HepG2 (cell line): ENCODE results near the gene HTR3C. TPM values are rescaled to one million over a fixed set of nuclear protein-coding genes. Genes with fewer than 3 reads are reported as not detected.

Source experiments
- ATAC-seq: fragments of 200-7000 bp; cut with Tn5 transposase; 3 replicates; pipeline ENCODE4 v1.9.1; 2020; ENCODE audit warnings: mild to moderate bottlenecking, moderate library complexity
- BruUV-seq: library from RNA; stranded (reverse); fragments of 400-500 nt; replicated peaks from 2 replicates; lab custom pipeline; 2021; lab: Mats Ljungman, UMichigan
- CTCF ChIA-PET: fragments of 300-600 bp; formaldehyde crosslinking; extraction: SDS; loops from one replicate; lab custom pipeline; 2021; ENCODE audit warnings: low total read pairs, inconsistent platforms, low intra/inter-chr PET ratio; lab: Yijun Ruan, JAX
- POLR2A ChIA-PET: fragments of 350-600 bp; sonication (Branson Sonifier 250); formaldehyde crosslinking; loops from one replicate; lab custom pipeline; 2020; ENCODE audit warnings: antibody characterized with exemption, inconsistent platforms; lab: Yijun Ruan, JAX
- DNase-seq: peaks from one replicate; pipeline ENCODE4 v3.0.0-alpha.2; 2015; ENCODE audit warnings: low spot score
- FAIRE-seq: peaks from 3 replicates; lab custom pipeline; 2011; peaks lifted over from hg19 to GRCh38; lab: Jason Lieb, UNC
- H2AFZ ChIP-seq: one replicate; pipeline ENCODE4 v1.6.1; 2011; ENCODE audit warnings: low read length, inconsistent platforms
- H3K27ac ChIP-seq: fragments of 300-600 bp; 3 replicates; pipeline ENCODE4 v1.8.0; 2011; ENCODE audit warnings: mixed run types, mild to moderate bottlenecking, mixed read lengths, low read length, inconsistent platforms; ENCODE audit not compliant: insufficient read depth; ENCODE audit errors: extremely low read length
- H3K27me3 ChIP-seq, 2 experiments: fragments of 200-600 bp in 1 of 2; 2 replicates in 1 of 2; 3 replicates in 1 of 2; pipeline versions ENCODE4 v1.6.0 to v1.8.0; 2011; ENCODE audit warnings: low read length in 2 of 2, mild to moderate bottlenecking in 2 of 2, moderate library complexity in 2 of 2, inconsistent platforms in 1 of 2; ENCODE audit not compliant: insufficient read depth in 2 of 2, control insufficient read depth in 1 of 2
- H3K36me3 ChIP-seq, 2 experiments: fragments of 200-600 bp in 1 of 2; replicated peaks in 1 of 2; 2 replicates in 1 of 2; 3 replicates in 1 of 2; pipeline versions ENCODE4 v1.5.1 to v1.8.0; 2011; ENCODE audit warnings: low read length in 2 of 2, inconsistent platforms in 1 of 2; ENCODE audit not compliant: insufficient read depth in 2 of 2, control insufficient read depth in 1 of 2
- H3K4me1 ChIP-seq: 2 replicates; pipeline ENCODE4 v1.5.1; 2012; ENCODE audit warnings: low read length, inconsistent platforms; ENCODE audit not compliant: insufficient read depth
- H3K4me2 ChIP-seq: 2 replicates; pipeline ENCODE4 v1.6.0; 2011; ENCODE audit warnings: low read depth, low read length, inconsistent platforms
- H3K4me3 ChIP-seq, 3 experiments: fragments of 200-600 bp in 1 of 3; sonication (generic), shearing (Covaris generic) in 1 of 3; replicated peaks in 1 of 3; 2 replicates each; pipeline ENCODE4 v1.5.1; 2011 to 2016; ENCODE audit warnings: low read length in 3 of 3, inconsistent platforms in 2 of 3, low read depth in 2 of 3, mild to moderate bottlenecking in 2 of 3, control low read depth in 1 of 3, mixed read lengths in 1 of 3; ENCODE audit not compliant: insufficient read depth in 1 of 3
- H3K79me2 ChIP-seq: one replicate; pipeline ENCODE4 v1.6.1; 2011; ENCODE audit warnings: low read length, inconsistent platforms; ENCODE audit not compliant: insufficient read depth
- H3K9ac ChIP-seq: 2 replicates; pipeline ENCODE4 v1.6.0; 2011; ENCODE audit warnings: mild to moderate bottlenecking, low read depth, low read length, inconsistent platforms; ENCODE audit not compliant: insufficient read depth
- H3K9me3 ChIP-seq: 2 replicates; pipeline ENCODE4 v1.5.1; 2012; ENCODE audit warnings: mild to moderate bottlenecking, low read length
- H4K20me1 ChIP-seq: 2 replicates; pipeline ENCODE4 v1.6.0; 2011; ENCODE audit warnings: inconsistent platforms, mild to moderate bottlenecking, low read length, moderate library complexity; ENCODE audit not compliant: insufficient read depth
- E2F1 ChIP-seq: sonication (generic); formaldehyde crosslinking; IDR thresholded peaks from 2 replicates; pipeline ENCODE4 v1.5.0; 2020; ENCODE audit warnings: missing genetic modification reagents
- GFI1 ChIP-seq: sonication (generic); formaldehyde crosslinking; IDR thresholded peaks from 2 replicates; pipeline ENCODE4 v1.5.0; 2020; ENCODE audit warnings: missing genetic modification reagents, mild to moderate bottlenecking, borderline replicate concordance
- HINFP ChIP-seq: sonication (generic); formaldehyde crosslinking; IDR thresholded peaks from 2 replicates; pipeline ENCODE4 v1.4.0; 2020; ENCODE audit warnings: low read depth, mild to moderate bottlenecking, missing genetic modification reagents
- HNF4G ChIP-seq, 2 experiments: sonication (generic) in 1 of 2; formaldehyde crosslinking in 1 of 2; IDR thresholded peaks; 2 replicates each; pipeline versions ENCODE4 v1.4.0 to v1.6.1; 2011 to 2020; ENCODE audit warnings: borderline replicate concordance in 2 of 2, low read depth in 2 of 2, mild to moderate bottlenecking in 2 of 2, low read length in 1 of 2, missing genetic modification reagents in 1 of 2, moderate library complexity in 1 of 2
- HNRNPLL ChIP-seq: fragments of 200-400 bp; formaldehyde crosslinking; IDR thresholded peaks from 2 replicates; pipeline ENCODE4 v1.6.1; 2017; ENCODE audit warnings: mild to moderate bottlenecking, low read depth, low read length; ENCODE audit not compliant: poor library complexity, severe bottlenecking
- JARID2 ChIP-seq: sonication (generic); formaldehyde crosslinking; IDR thresholded peaks from 2 replicates; pipeline ENCODE4 v1.8.1; 2023; ENCODE audit warnings: missing genetic modification reagents, inconsistent platforms; ENCODE audit not compliant: insufficient replicate concordance
- NFE2L1 ChIP-seq: sonication (generic); formaldehyde crosslinking; IDR thresholded peaks from 2 replicates; pipeline ENCODE4 v1.4.0; 2020; ENCODE audit warnings: missing genetic modification reagents, mild to moderate bottlenecking, borderline replicate concordance
- RNF219 ChIP-seq: sonication (generic); formaldehyde crosslinking; IDR thresholded peaks from 2 replicates; pipeline ENCODE4 v1.5.0; 2020; ENCODE audit warnings: mild to moderate bottlenecking, missing genetic modification reagents
- SMARCC2 ChIP-seq: fragments of 450-650 bp; IDR thresholded peaks from 2 replicates; pipeline ENCODE4 v1.6.1; 2017; ENCODE audit warnings: antibody characterized with exemption, mild to moderate bottlenecking
- ZFP37 ChIP-seq: sonication (generic); formaldehyde crosslinking; IDR thresholded peaks from 2 replicates; pipeline ENCODE4 v1.4.0; 2020; ENCODE audit warnings: missing genetic modification reagents, borderline replicate concordance
- ZNF234 ChIP-seq: sonication (generic); formaldehyde crosslinking; conservative IDR thresholded peaks from 2 replicates; pipeline ENCODE4 v1.5.1; 2020; ENCODE audit warnings: mild to moderate bottlenecking, missing genetic modification reagents
- ZNF337 ChIP-seq: sonication (generic); formaldehyde crosslinking; IDR thresholded peaks from 2 replicates; pipeline ENCODE4 v1.5.1; 2020; ENCODE audit warnings: missing genetic modification reagents, low read depth, mild to moderate bottlenecking, borderline replicate concordance
- ZNF567 ChIP-seq: sonication (generic); formaldehyde crosslinking; IDR thresholded peaks from 2 replicates; pipeline ENCODE4 v1.8.1; 2023; ENCODE audit warnings: mild to moderate bottlenecking, missing genetic modification reagents, borderline replicate concordance
- ZNF580 ChIP-seq: IDR thresholded peaks from 2 replicates; pipeline ENCODE4 v1.6.1; 2016; ENCODE audit warnings: low read depth, borderline replicate concordance
- ZXDC ChIP-seq: sonication (generic); formaldehyde crosslinking; IDR thresholded peaks from 2 replicates; pipeline ENCODE4 v1.5.0; 2020; ENCODE audit warnings: mild to moderate bottlenecking, missing genetic modification reagents
- WGBS: methylation state at CpG from one replicate; pipeline ENCODE4 v1.1.6; 2017; ENCODE audit warnings: low lambda C conversion rate; 5-methylcytosine and 5-hydroxymethylcytosine counted together
- in situ Hi-C: cut with HindIII; loops from 2 replicates; pipeline ENCODE4 v1.10.0; 2017; ENCODE audit warnings: low pct_unique_long_range_greater_than_20kb; ENCODE audit not compliant: extremely low pct_ligation_motif_present
- intact Hi-C: fragments of 100-400 bp; cut with micrococcal nuclease; formaldehyde crosslinking; loops from one replicate; pipeline ENCODE4 v1.10.0; 2022; ENCODE audit not compliant: unreplicated experiment
- polyA plus RNA-seq, 8 experiments: library from polyadenylated mRNA; depleted of rRNA in 3 of 8; stranded (reverse) in 7 of 8; unstranded in 1 of 8; fragments of >200 nt; fragmentation: Illumina TruSeq in 4 of 8; extraction: Trizol in 4 of 8; gene quantifications; 2 replicates each; pipeline versions ENCODE4 v1.2.1 to v1.2.3, GENCODE V29; 2011 to 2016; ENCODE audit warnings: low read depth in 4 of 8, missing spikeins in 1 of 8, mixed read lengths in 1 of 8; ENCODE audit not compliant: insufficient read depth in 1 of 8
- total RNA-seq, 5 experiments: library from RNA; depleted of rRNA; stranded (reverse); fragments of >200 nt; fragmentation: Illumina TruSeq; extraction: Trizol; gene quantifications; 2 replicates each; pipeline ENCODE4 v1.2.3, GENCODE V29; 2016; ENCODE audit warnings: low read depth in 1 of 5

The HTR3C gene
- total and polyA plus RNA-seq, 2 of the 13 experiments (the other 11 are each of a cell fraction or from before 2014, with no cell fraction given), result not detected

GRCh38 chr3:184082034-184082433, 29.2 kb downstream of the HTR3C start (continued):
- TF ChIP-seq ZNF580 (CRISPR knock-in tag) (no peak), HINFP (no peak), HNRNPLL (no peak), NFE2L1 (no peak), GFI1 (CRISPR knock-in tag) (no peak), ZXDC (CRISPR knock-in tag) (no peak), ZNF234 (CRISPR knock-in tag) (no peak)
- TF ChIP-seq, all 625 proteins: peak for 0

GRCh38 chr3:184082465-184082864, 29.6 kb downstream of the HTR3C start:
- 8% methylated on average over 2 of the region's 2 CpGs for WGBS
- intact Hi-C loops (no loop called here), in situ Hi-C loops (no loop called here)
- FAIRE-seq, result no peak
- H3K4me2 ChIP-seq, result no peak overlapping the region
- no peak overlapping the region for H3K27ac ChIP-seq
- no peaks in the 10 kb centered on the region for H3K79me2 ChIP-seq
- peaks cover 9% of the 10 kb centered on the region for H3K9me3 ChIP-seq
- H2AFZ ChIP-seq, result no peak overlapping the region
- H3K36me3 ChIP-seq, result no peaks in the 10 kb centered on the region
- H4K20me1 ChIP-seq, result no peaks in the 10 kb centered on the region
- H3K4me3 ChIP-seq, result no peak overlapping the region
- ATAC-seq, result no peak
- no peaks in the 10 kb centered on the region for H3K4me1 ChIP-seq
- peaks cover under 1 to 1% of the 10 kb centered on the region in 2 experiments; a peak in 2 of 5 replicates for H3K27me3 ChIP-seq
- no peak for DNase-seq
- H3K9ac ChIP-seq, result no peak overlapping the region
- BruUV-seq, result no TSS peak
- POLR2A ChIA-PET, result no interaction called here
- CTCF ChIA-PET, result no interaction called here
- TF ChIP-seq HNF4G (IDR thresholded peaks at IDR 0.05; ENCODE audit: borderline replicate concordance, low read depth, low read length), result no peak
- no peak for TF ChIP-seq HNF4G (CRISPR knock-in tag; IDR thresholded peaks at IDR 0.05; ENCODE audit: borderline replicate concordance, low read depth)
- no peak for TF ChIP-seq ZNF567
- no peak for TF ChIP-seq ZFP37 (CRISPR knock-in tag)
- TF ChIP-seq E2F1, result no peak
- TF ChIP-seq ZNF337, result no peak
- no peak for TF ChIP-seq JARID2 (CRISPR knock-in tag)
- no peak for TF ChIP-seq RNF219 (CRISPR knock-in tag)
- TF ChIP-seq SMARCC2, result no peak
